GM19395 (cell line): ENCODE data around the gene OLFML1.

Experiments used
- ATAC-seq: cut with Tn5 transposase; IDR thresholded peaks from one replicate; pipeline ENCODE4 v1.9.1; 2021; ENCODE audit warnings: mild to moderate bottlenecking, moderate library complexity; ENCODE audit not compliant: unreplicated experiment

The OLFML1 gene

DNA sequence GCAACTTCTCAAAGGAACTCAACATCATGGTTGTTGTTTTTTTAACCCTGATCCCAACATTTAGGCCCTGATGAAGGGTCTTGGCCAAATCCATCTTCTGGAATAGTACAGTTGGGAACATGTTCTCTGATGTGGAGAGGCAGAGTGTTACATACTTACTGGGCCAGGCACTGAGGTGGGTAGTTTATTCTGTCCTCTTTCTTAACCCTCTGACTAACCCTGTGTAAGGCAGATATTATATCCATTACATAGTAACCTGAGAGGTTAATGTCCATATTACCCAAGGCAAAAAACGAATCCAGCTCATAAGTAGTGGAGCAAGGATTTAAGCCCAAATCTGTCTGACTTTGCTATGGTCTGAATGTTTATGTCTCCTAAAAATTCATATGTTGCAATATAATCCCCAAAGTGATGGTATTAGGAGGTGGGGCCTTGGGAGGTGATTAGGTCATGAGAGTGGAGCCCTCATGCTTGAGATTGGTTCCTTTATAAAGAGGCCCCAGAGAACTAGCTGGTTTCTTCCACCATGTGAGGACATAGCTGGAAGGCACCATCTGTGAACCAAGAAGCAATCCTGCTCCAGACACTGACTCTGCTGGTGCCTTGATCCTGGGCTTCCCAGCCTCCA, 44.8 kb downstream of the OLFML1 start:
- ATAC-seq, result no peak

DNA sequence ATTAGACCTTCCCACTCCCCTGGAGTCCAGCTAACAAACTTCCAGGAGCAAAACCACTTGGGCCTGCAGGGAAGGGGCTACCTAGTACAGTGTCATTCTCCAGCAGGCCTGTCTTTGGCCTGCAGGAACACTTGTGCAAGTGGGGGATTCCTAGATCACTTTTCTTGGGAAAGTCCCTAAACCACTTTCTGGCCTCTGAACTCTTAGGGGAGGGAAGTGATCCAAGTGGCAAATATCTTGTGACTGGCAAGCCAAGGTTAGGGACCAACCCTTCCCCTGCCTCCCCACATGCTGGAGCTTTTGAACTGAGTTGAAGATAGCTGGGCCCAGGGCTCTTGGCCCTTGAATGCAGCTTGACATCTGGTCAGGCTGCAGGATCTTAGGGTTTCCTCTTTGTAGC, 45.7 kb downstream of the OLFML1 start:
- no peak for ATAC-seq

- no peak for ATAC-seq
Observed at GRCh38 chr11:7532405-7533145, 47.3 kb downstream of the OLFML1 start.

DNA sequence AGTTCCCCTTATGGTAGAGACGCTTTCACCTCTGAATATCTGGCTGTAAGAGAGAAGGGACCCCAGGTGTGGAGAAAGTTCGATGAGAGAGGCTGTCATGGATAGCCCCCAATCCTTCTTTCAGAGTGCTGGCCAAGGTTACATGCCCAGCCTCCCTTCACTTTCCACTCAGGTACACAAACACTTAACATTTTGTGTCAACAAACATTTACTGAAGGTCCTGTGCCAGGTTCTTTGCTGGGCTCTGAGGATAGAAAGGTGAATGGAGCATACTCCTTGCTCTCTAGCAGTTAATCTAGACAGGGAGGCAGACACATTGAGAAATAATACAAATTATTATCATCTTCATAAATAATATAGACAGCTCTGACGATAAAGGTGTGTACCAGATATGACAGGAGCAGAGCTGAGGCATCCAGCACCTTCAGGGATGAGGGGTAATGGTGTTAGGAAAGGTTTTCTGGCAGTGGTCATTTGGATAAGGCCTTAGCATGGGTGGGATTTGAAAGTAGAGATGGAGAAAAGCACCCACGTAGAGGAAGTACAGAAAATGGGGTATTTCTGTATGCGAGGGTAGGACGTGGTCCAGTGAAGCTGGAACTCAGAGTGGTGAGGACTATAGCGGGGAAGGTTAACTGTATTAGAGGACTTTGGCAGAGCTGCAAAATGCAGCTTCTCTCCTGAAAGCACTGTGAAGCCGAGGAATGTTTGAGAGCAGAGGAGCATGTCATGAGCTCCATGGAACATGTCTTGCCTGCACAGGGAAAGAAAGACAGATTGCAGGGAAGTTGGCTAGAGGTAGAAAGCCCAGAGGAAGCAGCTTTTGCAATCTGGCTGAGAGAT, 48.1 kb downstream of the OLFML1 start:
- ATAC-seq, result peak; percentile 39

DNA sequence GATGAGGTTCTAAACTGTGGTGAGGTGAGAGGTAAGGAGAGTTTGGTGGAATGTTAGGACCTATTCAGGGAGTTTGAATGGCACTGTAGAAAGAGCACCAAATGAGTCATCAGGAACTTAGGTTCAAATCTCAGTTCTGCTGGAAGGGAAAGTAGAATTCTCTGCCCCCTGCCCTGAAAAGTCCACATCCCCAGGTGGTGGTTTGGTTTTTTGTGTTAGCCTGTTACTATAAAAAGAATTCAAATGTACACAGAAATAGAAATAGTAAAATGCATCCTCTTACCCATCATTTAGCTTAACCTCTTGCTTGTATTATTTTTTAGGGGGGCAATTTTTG, 48.7 kb downstream of the OLFML1 start:
- ATAC-seq, result peak; percentile 70

- no peak for ATAC-seq
Observed at GRCh38 chr11:7536100-7536499, 50.8 kb downstream of the OLFML1 start.

GRCh38 chr11:7537265-7537664, 52.0 kb downstream of the OLFML1 start:
- no peak for ATAC-seq

DNA sequence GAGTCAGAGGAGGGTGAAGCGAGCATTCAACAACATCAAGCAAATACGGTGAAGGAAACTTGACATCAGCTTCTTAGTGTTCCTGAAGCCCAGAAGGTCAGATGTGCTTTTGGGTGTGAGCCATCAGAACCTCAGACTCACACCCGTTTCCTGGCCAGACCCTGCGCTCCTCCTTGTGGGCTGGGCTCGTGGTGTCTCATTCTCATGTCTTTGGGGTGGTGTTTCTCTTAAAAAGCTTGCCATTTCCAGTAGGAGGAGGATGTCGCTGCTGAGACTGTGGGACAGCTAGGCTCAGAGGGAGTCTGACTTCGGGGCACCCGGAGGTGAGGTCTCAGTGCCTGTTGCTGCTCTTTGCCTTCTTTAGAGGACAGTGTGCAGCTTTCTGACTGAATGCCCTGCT, 52.7 kb downstream of the OLFML1 start:
- peak; percentile 33 for ATAC-seq

- no peak for ATAC-seq
Observed at GRCh38 chr11:7538466-7539454, 53.5 kb downstream of the OLFML1 start.

DNA sequence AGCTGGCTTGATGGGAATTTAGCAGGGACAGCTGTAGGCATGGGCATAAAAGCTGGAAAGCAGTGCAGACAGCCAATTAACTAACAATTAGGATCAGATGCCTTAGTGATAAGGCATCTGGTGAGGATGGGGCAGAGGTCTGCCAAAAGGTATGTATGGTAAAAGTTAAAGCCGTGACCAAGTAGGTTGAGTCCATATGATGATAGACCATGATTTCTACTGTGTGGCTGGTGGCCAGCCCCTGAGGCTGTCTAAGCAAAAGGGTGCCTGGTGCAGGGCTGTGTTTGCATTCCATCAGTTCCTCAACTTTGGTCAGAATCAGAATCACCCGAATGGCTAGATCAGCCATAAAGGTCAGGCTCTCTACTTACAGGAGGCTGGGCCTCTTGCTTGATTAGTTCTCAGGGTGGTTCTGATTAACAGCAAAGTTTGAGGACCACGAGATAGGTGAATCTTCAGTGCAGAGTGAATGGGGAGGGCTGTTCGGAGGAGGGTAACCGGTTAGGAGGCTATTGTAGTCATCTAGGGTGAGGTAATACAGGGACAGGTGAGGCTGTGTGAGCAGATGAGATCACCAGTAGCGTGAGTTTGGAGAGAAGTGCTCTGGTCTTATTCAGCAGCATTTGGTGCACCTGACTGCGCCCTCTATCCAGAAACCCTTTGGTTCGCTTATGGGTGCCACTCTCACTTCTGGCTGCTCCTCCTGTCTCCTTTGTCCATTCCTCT, 55.7 kb downstream of the OLFML1 start:
- ATAC-seq, result no peak

GRCh38 chr11:7543302-7543701, 58.0 kb downstream of the OLFML1 start:
- ATAC-seq, result no peak

GRCh38 chr11:7544021-7544420, 58.7 kb downstream of the OLFML1 start:
- ATAC-seq, result no peak

DNA sequence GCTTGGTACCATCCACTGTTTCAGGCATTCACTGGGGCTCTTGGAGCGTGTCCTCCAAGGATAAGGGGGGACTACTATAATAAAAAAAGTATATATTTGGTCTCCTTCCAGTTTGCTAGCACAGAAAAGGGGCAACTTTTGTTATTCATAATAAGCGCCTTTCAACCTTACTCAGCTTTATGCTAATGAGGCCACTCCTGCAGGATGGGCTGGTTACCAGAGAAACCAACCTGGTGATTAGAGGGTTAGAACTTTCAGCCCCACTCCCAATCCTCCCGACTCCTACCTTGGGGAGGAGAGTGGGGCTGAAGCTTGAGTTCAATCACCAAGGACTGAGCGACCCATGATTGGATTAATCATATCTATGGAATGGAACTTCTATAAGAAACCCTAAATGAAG, 60.3 kb downstream of the OLFML1 start:
- no peak for ATAC-seq

DNA sequence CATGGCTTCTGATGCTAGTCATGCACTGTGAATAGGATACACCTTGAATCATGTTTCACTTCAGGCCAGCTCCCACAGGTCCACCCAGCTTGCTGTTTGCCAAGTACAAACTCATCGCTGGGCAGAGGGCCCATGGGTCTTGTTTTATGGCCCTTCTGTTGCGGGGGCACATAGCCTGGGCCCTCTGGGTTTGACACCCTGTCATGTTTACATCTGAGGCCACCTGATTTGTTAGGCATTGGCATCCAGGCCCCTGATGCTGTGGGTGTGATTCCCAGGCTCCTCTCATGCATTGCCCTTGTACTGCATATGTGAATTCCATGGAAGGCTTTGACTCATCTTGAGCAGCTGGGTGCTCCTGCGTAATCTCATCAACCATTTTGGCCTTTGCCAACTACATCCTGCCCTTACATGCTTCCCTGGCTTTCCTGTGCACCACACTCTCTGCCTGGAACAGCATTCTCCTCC, 61.1 kb downstream of the OLFML1 start:
- no peak for ATAC-seq

DNA sequence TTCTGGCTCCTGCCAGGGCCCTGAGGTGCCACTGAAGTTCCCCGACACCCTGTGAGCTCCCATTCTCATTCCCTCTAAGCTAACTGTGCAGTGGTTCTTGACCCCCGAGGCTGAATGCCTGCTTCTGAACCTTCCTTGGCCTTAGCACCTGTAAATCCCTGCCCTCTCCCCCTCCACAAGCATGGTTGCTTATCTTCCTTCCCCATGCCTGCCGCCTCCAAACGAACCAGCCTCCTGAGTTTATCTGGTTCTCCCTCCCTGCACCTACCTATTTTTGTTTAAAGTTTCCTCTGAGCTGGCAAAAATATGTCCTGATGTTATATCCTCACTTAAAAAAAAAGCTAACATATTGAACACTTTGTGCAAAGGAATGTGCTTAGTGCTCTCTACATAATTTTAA, 62.4 kb downstream of the OLFML1 start:
- no peak for ATAC-seq

GRCh38 chr11:7548659-7549274, 63.5 kb downstream of the OLFML1 start:
- ATAC-seq, result peak; percentile 89

DNA sequence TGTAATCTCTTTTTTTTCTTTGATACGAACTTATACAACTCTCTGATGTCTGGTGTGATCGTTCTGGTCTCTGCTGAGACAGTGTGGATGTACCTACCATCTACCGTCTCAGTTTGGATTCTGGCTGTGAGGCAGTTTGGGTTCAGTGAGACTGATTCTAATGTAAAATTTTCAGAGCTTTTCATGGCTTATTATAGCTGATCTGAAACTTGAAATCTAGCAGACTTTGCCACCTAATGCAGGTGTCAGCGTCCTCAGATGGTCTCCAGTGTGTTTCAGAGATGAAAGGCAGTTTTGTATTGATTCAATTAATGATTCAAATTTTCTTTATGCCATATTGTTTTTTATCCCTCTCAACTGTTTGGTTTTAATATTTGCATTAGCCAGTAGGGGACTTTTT, 64.4 kb downstream of the OLFML1 start:
- ATAC-seq, result no peak

DNA sequence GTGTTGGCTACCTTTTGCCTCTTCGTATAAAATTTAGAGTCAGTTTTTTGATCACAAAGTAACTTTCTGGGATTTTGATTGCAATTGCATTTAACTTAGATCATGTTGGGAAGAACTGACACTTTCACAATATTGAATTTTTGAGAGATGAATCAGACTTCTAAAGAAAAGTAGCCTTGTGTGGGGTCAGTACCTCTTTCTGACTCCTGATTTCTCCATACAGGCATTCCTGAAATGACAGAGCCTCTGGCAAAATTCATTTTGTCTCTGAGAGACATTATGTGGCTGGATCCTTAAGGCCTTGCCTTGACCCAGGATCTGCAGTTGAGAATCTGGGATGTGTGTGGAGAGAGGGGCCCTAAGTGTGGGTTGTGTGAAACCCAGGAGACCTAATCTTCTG, 66.3 kb downstream of the OLFML1 start:
- no peak for ATAC-seq

GRCh38 chr11:7552666-7553065, 67.4 kb downstream of the OLFML1 start:
- ATAC-seq, result no peak
